ENCODE data around the gene CCDC146.
"Not testable (repeated sequence)": the region's sequence is repeated elsewhere in the genome, so short reads cannot be mapped to it uniquely, and the experiment has no call there.

CCDC146 gene

GRCh38 chr7:77209479-77210139 is 87.2 kb downstream of the CCDC146 start:
- no peak overlapping the region for H3K4me2 ChIP-seq (ENCODE audit: low read length)
- H3K9me3 ChIP-seq (replicated peaks; ENCODE audit: low read length): peaks cover 5% of the 10 kb centered on the region
- no peaks in the 10 kb centered on the region for H3K27me3 ChIP-seq (ENCODE audit: control insufficient read depth, insufficient read depth, low read length)
- H3K36me3 ChIP-seq (ENCODE audit: insufficient read depth, low read length): no peaks in the 10 kb centered on the region
- no peak overlapping the region for H3K4me3 ChIP-seq (ENCODE audit: low read length)
- no peak overlapping the region for H3K9ac ChIP-seq (ENCODE audit: low read depth, low read length)
- H3K4me1 ChIP-seq (ENCODE audit: control insufficient read depth, insufficient read depth, low read length): no peaks in the 10 kb centered on the region

GRCh38 chr7:77216181-77216845 is 93.9 kb downstream of the CCDC146 start:
- H3K9ac ChIP-seq (ENCODE audit: low read depth, low read length): no peak overlapping the region
- H3K4me2 ChIP-seq (ENCODE audit: low read length): no peak overlapping the region
- H3K4me3 ChIP-seq (ENCODE audit: low read length): no peak overlapping the region
- H3K4me1 ChIP-seq (ENCODE audit: control insufficient read depth, insufficient read depth, low read length): no peaks in the 10 kb centered on the region
- no peaks in the 10 kb centered on the region for H3K27me3 ChIP-seq (ENCODE audit: control insufficient read depth, insufficient read depth, low read length)
- no peaks in the 10 kb centered on the region for H3K9me3 ChIP-seq (replicated peaks; ENCODE audit: low read length)
- H3K36me3 ChIP-seq (ENCODE audit: insufficient read depth, low read length): no peaks in the 10 kb centered on the region

- Histone ChIP-seq H3K4me1 (ENCODE audit: control insufficient read depth, insufficient read depth, low read length) (no peaks in the 10 kb centered on the region), H3K4me3 (ENCODE audit: low read length) (no peak overlapping the region), H3K27me3 (ENCODE audit: control insufficient read depth, insufficient read depth, low read length) (no peaks in the 10 kb centered on the region), H3K9ac (ENCODE audit: low read depth, low read length) (no peak overlapping the region), H3K36me3 (ENCODE audit: insufficient read depth, low read length) (no peaks in the 10 kb centered on the region), H3K4me2 (ENCODE audit: low read length) (no peak overlapping the region), H3K9me3 (replicated peaks; ENCODE audit: low read length) (no peaks in the 10 kb centered on the region)
These were observed 95.2 kb downstream of the CCDC146 start for GRCh38 chr7:77217474-77218185.

- H3K4me3 ChIP-seq (ENCODE audit: low read length); H3K4me1 ChIP-seq (ENCODE audit: control insufficient read depth, insufficient read depth, low read length); H3K4me2 ChIP-seq (ENCODE audit: low read length); H3K9ac ChIP-seq (ENCODE audit: low read depth, low read length); H3K36me3 ChIP-seq (ENCODE audit: insufficient read depth, low read length); H3K9me3 ChIP-seq (replicated peaks; ENCODE audit: low read length); H3K27me3 ChIP-seq (ENCODE audit: control insufficient read depth, insufficient read depth, low read length): not testable (repeated sequence)
These were observed 97.4 kb downstream of the CCDC146 start for GRCh38 chr7:77219701-77220331.

- Histone ChIP-seq H3K4me1 (ENCODE audit: control insufficient read depth, insufficient read depth, low read length) (peaks cover 3% of the 10 kb centered on the region), H3K9ac (ENCODE audit: low read depth, low read length) (no peak overlapping the region), H3K27me3 (ENCODE audit: control insufficient read depth, insufficient read depth, low read length) (no peaks in the 10 kb centered on the region), H3K36me3 (ENCODE audit: insufficient read depth, low read length) (no peaks in the 10 kb centered on the region), H3K4me3 (ENCODE audit: low read length) (no peak overlapping the region), H3K4me2 (ENCODE audit: low read length) (no peak overlapping the region), H3K9me3 (replicated peaks; ENCODE audit: low read length) (no peaks in the 10 kb centered on the region)
These were observed 99.7 kb downstream of the CCDC146 start for GRCh38 chr7:77222065-77222464.

GRCh38 chr7:77222819-77223218 is 100.4 kb downstream of the CCDC146 start:
- no peak overlapping the region for H3K9ac ChIP-seq (ENCODE audit: low read depth, low read length)
- no peaks in the 10 kb centered on the region for H3K36me3 ChIP-seq (ENCODE audit: insufficient read depth, low read length)
- no peak overlapping the region for H3K4me2 ChIP-seq (ENCODE audit: low read length)
- no peaks in the 10 kb centered on the region for H3K27me3 ChIP-seq (ENCODE audit: control insufficient read depth, insufficient read depth, low read length)
- H3K9me3 ChIP-seq (replicated peaks; ENCODE audit: low read length): no peaks in the 10 kb centered on the region
- peaks cover 3% of the 10 kb centered on the region for H3K4me1 ChIP-seq (ENCODE audit: control insufficient read depth, insufficient read depth, low read length)
- no peak overlapping the region for H3K4me3 ChIP-seq (ENCODE audit: low read length)

- peaks cover 3% of the 10 kb centered on the region for H3K4me1 ChIP-seq (ENCODE audit: control insufficient read depth, insufficient read depth, low read length)
- H3K4me2 ChIP-seq (ENCODE audit: low read length): no peak overlapping the region
- no peak overlapping the region for H3K4me3 ChIP-seq (ENCODE audit: low read length)
- H3K27me3 ChIP-seq (ENCODE audit: control insufficient read depth, insufficient read depth, low read length): no peaks in the 10 kb centered on the region
- no peaks in the 10 kb centered on the region for H3K9me3 ChIP-seq (replicated peaks; ENCODE audit: low read length)
- no peak overlapping the region for H3K9ac ChIP-seq (ENCODE audit: low read depth, low read length)
- H3K36me3 ChIP-seq (ENCODE audit: insufficient read depth, low read length): no peaks in the 10 kb centered on the region
These were observed 100.8 kb downstream of the CCDC146 start for GRCh38 chr7:77223261-77223660.

- no peaks in the 10 kb centered on the region for H3K9me3 ChIP-seq (replicated peaks; ENCODE audit: low read length)
- no peak overlapping the region for H3K4me3 ChIP-seq (ENCODE audit: low read length)
- H3K4me2 ChIP-seq (ENCODE audit: low read length): no peak overlapping the region
- peaks cover 3% of the 10 kb centered on the region for H3K4me1 ChIP-seq (ENCODE audit: control insufficient read depth, insufficient read depth, low read length)
- no peak overlapping the region for H3K9ac ChIP-seq (ENCODE audit: low read depth, low read length)
- H3K27me3 ChIP-seq (ENCODE audit: control insufficient read depth, insufficient read depth, low read length): no peaks in the 10 kb centered on the region
- no peaks in the 10 kb centered on the region for H3K36me3 ChIP-seq (ENCODE audit: insufficient read depth, low read length)
These were observed 104.0 kb downstream of the CCDC146 start for GRCh38 chr7:77226357-77226839.

- H3K9me3 ChIP-seq (replicated peaks; ENCODE audit: low read length); H3K36me3 ChIP-seq (ENCODE audit: insufficient read depth, low read length); H3K4me1 ChIP-seq (ENCODE audit: control insufficient read depth, insufficient read depth, low read length); H3K27me3 ChIP-seq (ENCODE audit: control insufficient read depth, insufficient read depth, low read length); H3K4me2 ChIP-seq (ENCODE audit: low read length); H3K9ac ChIP-seq (ENCODE audit: low read depth, low read length); H3K4me3 ChIP-seq (ENCODE audit: low read length): not testable (repeated sequence)
These were observed 106.4 kb downstream of the CCDC146 start for GRCh38 chr7:77228795-77229194.

- H3K36me3 ChIP-seq (ENCODE audit: insufficient read depth, low read length): no peaks in the 10 kb centered on the region
These were observed 110.1 kb downstream of the CCDC146 start for GRCh38 chr7:77232467-77232866.

GRCh38 chr7:77235276-77235675 is 112.9 kb downstream of the CCDC146 start:
- Histone ChIP-seq H3K9me3 (replicated peaks; ENCODE audit: low read length) (no peaks in the 10 kb centered on the region), H3K36me3 (ENCODE audit: insufficient read depth, low read length) (no peaks in the 10 kb centered on the region), H3K4me1 (ENCODE audit: control insufficient read depth, insufficient read depth, low read length) (peaks cover 7% of the 10 kb centered on the region), H3K4me3 (ENCODE audit: low read length) (no peak overlapping the region), H3K27me3 (ENCODE audit: control insufficient read depth, insufficient read depth, low read length) (no peaks in the 10 kb centered on the region), H3K9ac (ENCODE audit: low read depth, low read length) (no peak overlapping the region), H3K4me2 (ENCODE audit: low read length) (no peak overlapping the region)

More at GRCh38 chr7:77232467-77232866, 110.1 kb downstream of the CCDC146 start:
- Histone ChIP-seq H3K9ac (ENCODE audit: low read depth, low read length) (no peak overlapping the region), H3K4me1 (ENCODE audit: control insufficient read depth, insufficient read depth, low read length) (no peaks in the 10 kb centered on the region), H3K4me2 (ENCODE audit: low read length) (no peak overlapping the region), H3K4me3 (ENCODE audit: low read length) (no peak overlapping the region), H3K27me3 (ENCODE audit: control insufficient read depth, insufficient read depth, low read length) (no peaks in the 10 kb centered on the region), H3K9me3 (replicated peaks; ENCODE audit: low read length) (no peaks in the 10 kb centered on the region)
